Measurements from ENCODE around the gene ZBTB4. TPM values are rescaled to one million over a fixed set of nuclear protein-coding genes. Genes with fewer than 3 reads are reported as not detected.

The ZBTB4 gene
- total RNA-seq, 1 donor from 2014 or later: 9.2 TPM

DNA sequence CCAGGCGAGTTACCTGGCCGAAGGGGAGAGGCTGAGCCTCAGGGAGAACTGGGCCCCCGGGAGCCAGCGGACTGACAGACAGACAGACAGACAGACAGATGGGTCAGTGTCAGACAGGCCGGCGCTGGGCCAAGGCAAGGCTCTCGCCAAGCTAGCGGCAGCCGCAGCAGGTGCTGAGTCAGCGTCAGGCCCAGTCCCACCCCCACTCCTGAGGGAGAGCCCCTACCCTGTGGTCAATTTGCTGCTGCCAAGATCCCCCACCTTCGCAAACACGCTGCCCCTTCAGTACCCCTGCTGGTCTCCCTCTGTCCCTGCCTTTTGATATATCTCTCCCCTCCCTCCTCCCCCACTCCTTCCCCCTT lies 38.6 kb downstream of the ZBTB4 start:
- Histone ChIP-seq H3K4me3 (ENCODE audit: low read depth, low read length) (peak overlapping the region; percentile 57), H3K36me3 (ENCODE audit: control insufficient read depth, insufficient read depth, low read length) (peaks cover 2% of the 10 kb centered on the region), H3K27me3 (ENCODE audit: control insufficient read depth, insufficient read depth, low read length) (no peaks in the 10 kb centered on the region)
- DNase-seq (ENCODE audit: low read depth) (peak; percentile 25), FAIRE-seq (no peak)
- TF ChIP-seq, protein P1, sequence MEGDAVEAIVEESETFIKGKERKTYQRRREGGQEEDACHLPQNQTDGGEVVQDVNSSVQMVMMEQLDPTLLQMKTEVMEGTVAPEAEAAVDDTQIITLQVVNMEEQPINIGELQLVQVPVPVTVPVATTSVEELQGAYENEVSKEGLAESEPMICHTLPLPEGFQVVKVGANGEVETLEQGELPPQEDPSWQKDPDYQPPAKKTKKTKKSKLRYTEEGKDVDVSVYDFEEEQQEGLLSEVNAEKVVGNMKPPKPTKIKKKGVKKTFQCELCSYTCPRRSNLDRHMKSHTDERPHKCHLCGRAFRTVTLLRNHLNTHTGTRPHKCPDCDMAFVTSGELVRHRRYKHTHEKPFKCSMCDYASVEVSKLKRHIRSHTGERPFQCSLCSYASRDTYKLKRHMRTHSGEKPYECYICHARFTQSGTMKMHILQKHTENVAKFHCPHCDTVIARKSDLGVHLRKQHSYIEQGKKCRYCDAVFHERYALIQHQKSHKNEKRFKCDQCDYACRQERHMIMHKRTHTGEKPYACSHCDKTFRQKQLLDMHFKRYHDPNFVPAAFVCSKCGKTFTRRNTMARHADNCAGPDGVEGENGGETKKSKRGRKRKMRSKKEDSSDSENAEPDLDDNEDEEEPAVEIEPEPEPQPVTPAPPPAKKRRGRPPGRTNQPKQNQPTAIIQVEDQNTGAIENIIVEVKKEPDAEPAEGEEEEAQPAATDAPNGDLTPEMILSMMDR (IDR thresholded peaks at IDR 0.05; ENCODE audit: insufficient read depth, low read length, severe bottlenecking): no peak

DNA sequence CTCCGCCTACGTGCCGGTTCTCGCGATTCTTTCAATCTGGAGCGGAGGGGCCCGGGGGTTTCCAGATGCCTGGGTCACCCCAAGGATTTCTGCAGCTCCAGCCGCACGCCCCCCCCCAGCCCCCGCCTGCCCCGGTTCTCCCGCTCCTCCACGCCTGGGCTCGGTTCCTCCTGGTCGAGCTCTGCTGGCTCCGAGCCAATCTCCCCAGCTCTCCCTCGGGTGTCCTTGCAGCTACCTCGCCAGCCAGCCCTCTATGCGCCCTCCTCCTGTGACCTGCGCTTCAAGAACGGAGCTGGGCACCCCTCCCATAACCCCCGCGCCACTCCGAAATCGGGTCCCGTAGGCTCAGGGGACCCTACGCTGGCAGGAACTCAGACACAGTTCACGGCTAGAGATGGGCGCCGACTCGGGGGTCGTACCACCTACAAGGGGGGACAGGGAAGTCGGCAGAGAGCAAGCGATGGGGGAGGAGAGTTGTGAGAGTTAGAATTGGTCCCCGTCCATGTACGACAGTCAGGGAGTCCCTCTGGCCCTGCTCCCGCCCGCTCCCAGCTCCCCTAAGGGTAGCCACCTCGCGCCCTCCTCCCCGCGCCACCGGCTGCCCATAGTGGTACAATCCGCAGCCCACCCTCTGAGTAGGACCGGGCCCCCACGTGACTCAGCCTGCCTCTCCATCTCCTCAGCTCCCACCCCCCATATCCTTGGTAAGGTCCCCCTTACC lies 39.2 kb downstream of the ZBTB4 start:
- DNase-seq (ENCODE audit: low read depth) (peak; percentile 25), FAIRE-seq (no peak)
- H3K27me3 ChIP-seq (ENCODE audit: control insufficient read depth, insufficient read depth, low read length): no peaks in the 10 kb centered on the region
- TF ChIP-seq, protein P1 (IDR thresholded peaks at IDR 0.05; ENCODE audit: insufficient read depth, low read length, severe bottlenecking): no peak
- H3K4me3 ChIP-seq (ENCODE audit: low read depth, low read length): peak overlapping the region; percentile 57
- peaks cover 2% of the 10 kb centered on the region for H3K36me3 ChIP-seq (ENCODE audit: control insufficient read depth, insufficient read depth, low read length)

DNA sequence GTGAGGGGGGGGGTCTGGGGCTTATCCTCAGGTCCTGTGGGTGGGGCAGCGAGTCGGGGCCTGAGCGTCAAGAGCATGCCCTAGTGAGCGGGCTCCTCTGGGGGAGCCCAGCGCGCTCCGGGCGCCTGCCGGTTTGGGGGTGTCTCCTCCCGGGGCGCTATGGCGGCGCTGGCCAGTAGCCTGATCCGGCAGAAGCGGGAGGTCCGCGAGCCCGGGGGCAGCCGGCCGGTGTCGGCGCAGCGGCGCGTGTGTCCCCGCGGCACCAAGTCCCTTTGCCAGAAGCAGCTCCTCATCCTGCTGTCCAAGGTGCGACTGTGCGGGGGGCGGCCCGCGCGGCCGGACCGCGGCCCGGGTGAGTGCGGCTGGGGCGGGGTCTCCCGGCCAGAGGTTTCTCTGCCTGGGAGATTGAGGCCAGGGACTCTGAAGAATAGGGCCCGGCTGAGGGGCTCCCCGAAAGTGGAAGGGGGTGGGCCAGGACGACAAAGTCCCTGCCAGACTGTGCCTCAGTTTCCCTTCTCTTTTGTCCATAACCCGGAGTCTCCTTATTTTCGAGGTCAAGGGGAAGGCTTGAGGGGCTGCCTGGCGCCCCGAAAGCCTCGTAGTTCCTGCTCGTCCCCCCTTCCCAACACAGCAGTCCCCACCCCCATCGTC lies 39.8 kb downstream of the ZBTB4 start, which contains the start of gene FGF11:
Gene FGF11 (plus strand): TSS at position 51 of the 651 bp plus-strand sequence. CDS start 109 bp downstream, at position 160.
- Histone ChIP-seq H3K36me3 (ENCODE audit: control insufficient read depth, insufficient read depth, low read length) (peaks cover 2% of the 10 kb centered on the region), H3K27me3 (ENCODE audit: control insufficient read depth, insufficient read depth, low read length) (no peaks in the 10 kb centered on the region), H3K4me3 (ENCODE audit: low read depth, low read length) (peak within 1 kb of the TSS; percentile 57)
- DNase-seq (ENCODE audit: low read depth): no peak
- FAIRE-seq: no peak
- TF ChIP-seq, protein P1 (IDR thresholded peaks at IDR 0.05; ENCODE audit: insufficient read depth, low read length, severe bottlenecking): no peak

DNA sequence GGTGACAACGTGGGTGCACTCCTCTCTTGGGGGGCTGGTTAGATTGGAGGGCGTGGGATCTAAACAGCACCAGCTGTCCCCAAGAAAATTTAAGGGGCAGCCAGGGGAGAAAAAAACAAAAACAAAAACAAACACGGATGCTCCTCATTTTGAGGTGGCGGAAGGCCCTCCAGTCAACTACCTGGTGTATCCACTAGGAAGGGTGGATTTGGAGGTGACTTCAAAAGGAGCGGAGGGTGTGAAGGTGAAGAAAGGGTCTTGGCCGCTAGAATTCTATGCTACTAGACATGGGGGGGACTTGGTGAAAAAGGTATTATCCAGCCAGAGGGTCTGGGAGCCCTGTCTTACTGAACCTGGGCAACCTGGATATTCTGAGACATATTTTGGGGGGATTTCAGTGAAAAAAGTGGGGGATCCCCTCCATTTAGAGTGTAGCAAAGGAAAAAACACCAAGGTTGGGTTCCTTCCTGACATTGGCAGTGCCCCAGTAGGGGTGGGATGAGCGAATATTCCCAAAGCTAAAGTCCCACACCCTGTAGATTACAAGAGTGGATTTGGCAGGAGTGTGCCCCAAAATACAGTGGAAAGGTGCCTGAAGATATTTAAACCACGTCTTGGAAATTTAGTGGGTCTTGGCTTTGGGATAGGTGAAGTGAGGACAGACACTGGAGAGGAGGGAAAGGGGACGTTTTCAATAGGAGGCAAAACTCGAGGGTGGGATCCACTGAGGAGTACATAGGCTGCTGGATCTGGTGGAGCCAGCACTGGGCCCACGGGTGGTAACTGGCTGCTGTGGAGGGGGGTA lies 40.6 kb downstream of the ZBTB4 start:
- H3K27me3 ChIP-seq (ENCODE audit: control insufficient read depth, insufficient read depth, low read length): no peaks in the 10 kb centered on the region
- peaks cover 2% of the 10 kb centered on the region for H3K36me3 ChIP-seq (ENCODE audit: control insufficient read depth, insufficient read depth, low read length)
- peak overlapping the region; percentile 57 for H3K4me3 ChIP-seq (ENCODE audit: low read depth, low read length)
- no peak for FAIRE-seq
- TF ChIP-seq, protein P1 (IDR thresholded peaks at IDR 0.05; ENCODE audit: insufficient read depth, low read length, severe bottlenecking): no peak
- no peak for DNase-seq (ENCODE audit: low read depth)

DNA sequence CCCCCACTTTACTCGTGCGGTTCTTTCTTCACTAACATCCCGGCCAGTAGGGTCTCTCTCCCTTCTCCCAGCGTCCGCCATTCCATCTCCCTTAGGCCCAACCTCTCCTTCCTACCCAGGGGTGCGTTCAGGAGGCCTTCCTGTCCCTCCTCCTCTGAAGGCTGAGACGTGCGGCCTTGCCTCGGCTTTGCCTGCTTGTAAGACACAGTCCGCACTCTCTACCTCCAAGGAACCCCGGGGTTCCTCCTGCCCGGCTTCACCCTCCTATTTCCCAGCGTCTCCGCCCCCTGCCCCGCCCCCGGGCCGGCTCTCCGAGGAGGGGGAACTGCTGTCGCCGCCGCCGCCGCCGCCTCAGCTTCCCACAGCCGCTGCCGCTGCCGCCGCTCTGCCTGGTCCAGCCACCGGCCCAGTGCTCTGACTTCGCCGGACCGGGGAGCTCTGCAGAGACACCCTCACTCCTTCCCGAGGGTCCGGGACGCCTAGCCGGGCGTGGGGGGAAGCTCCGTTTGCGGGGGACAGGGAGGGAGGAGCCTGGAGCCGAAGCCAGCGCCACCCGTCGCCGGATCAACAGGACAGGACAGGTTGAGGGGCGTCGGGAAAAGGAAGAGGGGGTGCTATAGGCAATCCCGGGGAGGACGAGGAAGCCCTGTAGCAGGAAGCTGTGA lies 41.3 kb downstream of the ZBTB4 start:
- FAIRE-seq (no peak), DNase-seq (ENCODE audit: low read depth) (peak; percentile 33)
- Histone ChIP-seq H3K27me3 (ENCODE audit: control insufficient read depth, insufficient read depth, low read length) (no peaks in the 10 kb centered on the region), H3K4me3 (ENCODE audit: low read depth, low read length) (peak overlapping the region; percentile 57), H3K36me3 (ENCODE audit: control insufficient read depth, insufficient read depth, low read length) (peaks cover 2% of the 10 kb centered on the region)
- TF ChIP-seq, protein P1 (IDR thresholded peaks at IDR 0.05; ENCODE audit: insufficient read depth, low read length, severe bottlenecking): no peak

All from bronchial epithelial cell (primary cell).